Endothelial cell of umbilical vein (primary cell): ENCODE data around the gene PPIE.
A peak's percentile ranks its signal among the peaks of the same experiment; 100 is the strongest.

ENCODE experiments used
- EZH2 ChIP-seq: IDR thresholded peaks from 2 replicates; pipeline ENCODE4 v1.6.1; 2012; ENCODE audit warnings: borderline replicate concordance, low read depth, mild to moderate bottlenecking, moderate library complexity, low read length, inconsistent platforms; ENCODE audit not compliant: severe bottlenecking
- JUN ChIP-seq: IDR thresholded peaks from 2 replicates; pipeline ENCODE4 v1.6.1; 2011; ENCODE audit warnings: borderline replicate concordance, low read depth; ENCODE audit not compliant: insufficient read length, insufficient read depth
- MYC ChIP-seq: IDR thresholded peaks from one replicate; pipeline ENCODE4 v1.6.1; 2011; ENCODE audit warnings: mild to moderate bottlenecking, low read depth, low read length
- POLR2A ChIP-seq: IDR thresholded peaks from 2 replicates; pipeline ENCODE4 v1.6.1; 2012; ENCODE audit warnings: low read depth, mild to moderate bottlenecking, control low read depth, low read length
- POLR2AphosphoS5 ChIP-seq: IDR thresholded peaks from 2 replicates; pipeline ENCODE4 v1.6.1; 2012; ENCODE audit warnings: low read depth, mild to moderate bottlenecking, control low read depth, low read length, moderate library complexity; ENCODE audit not compliant: insufficient read depth
- TF ChIP-seq, protein P1 (sequence below), 2 donors: IDR thresholded peaks; 1 replicate in 1 of 2; 2 replicates in 1 of 2; pipeline ENCODE4 v1.5.1; 2011; ENCODE audit warnings: low read length in 2 of 2, mild to moderate bottlenecking in 2 of 2, moderate library complexity in 2 of 2, control low read depth in 1 of 2, inconsistent platforms in 1 of 2, low read depth in 1 of 2; ENCODE audit not compliant: insufficient read depth in 1 of 2; ENCODE audit errors: extremely low read depth in 1 of 2
- TF ChIP-seq, protein P2 (sequence below): IDR thresholded peaks from 2 replicates; pipeline ENCODE4 v1.6.1; 2011; ENCODE audit not compliant: insufficient read depth, insufficient read length

DNA sequence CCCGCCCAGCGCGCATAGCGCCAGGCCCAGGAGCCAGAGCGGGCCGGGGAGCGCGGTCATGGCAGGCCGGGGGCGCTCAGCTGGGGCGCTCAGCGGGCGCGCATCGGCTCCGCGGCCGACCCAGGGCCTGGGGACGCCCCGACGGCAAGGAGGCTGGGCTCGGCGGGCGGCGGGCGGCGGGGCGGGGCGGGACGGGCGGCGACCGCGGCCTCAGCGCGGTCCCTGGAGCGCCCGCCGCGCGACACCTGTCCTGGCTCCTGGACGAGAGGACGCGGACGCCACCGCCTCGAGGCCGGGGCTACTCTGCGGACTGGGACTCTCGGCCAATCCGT is 49.7 kb downstream of the PPIE start:
- TF ChIP-seq EZH2 (peak; percentile 59), MYC (no peak), POLR2AphosphoS5 (no peak), POLR2A (no peak), JUN (no peak)
- TF ChIP-seq, protein P1, sequence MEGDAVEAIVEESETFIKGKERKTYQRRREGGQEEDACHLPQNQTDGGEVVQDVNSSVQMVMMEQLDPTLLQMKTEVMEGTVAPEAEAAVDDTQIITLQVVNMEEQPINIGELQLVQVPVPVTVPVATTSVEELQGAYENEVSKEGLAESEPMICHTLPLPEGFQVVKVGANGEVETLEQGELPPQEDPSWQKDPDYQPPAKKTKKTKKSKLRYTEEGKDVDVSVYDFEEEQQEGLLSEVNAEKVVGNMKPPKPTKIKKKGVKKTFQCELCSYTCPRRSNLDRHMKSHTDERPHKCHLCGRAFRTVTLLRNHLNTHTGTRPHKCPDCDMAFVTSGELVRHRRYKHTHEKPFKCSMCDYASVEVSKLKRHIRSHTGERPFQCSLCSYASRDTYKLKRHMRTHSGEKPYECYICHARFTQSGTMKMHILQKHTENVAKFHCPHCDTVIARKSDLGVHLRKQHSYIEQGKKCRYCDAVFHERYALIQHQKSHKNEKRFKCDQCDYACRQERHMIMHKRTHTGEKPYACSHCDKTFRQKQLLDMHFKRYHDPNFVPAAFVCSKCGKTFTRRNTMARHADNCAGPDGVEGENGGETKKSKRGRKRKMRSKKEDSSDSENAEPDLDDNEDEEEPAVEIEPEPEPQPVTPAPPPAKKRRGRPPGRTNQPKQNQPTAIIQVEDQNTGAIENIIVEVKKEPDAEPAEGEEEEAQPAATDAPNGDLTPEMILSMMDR (IDR thresholded peaks at IDR 0.05; ENCODE audit: extremely low read depth in 1 of 2, insufficient read depth in 1 of 2, low read depth in 1 of 2, low read length in 2 of 2), result no peak
- TF ChIP-seq, protein P2, sequence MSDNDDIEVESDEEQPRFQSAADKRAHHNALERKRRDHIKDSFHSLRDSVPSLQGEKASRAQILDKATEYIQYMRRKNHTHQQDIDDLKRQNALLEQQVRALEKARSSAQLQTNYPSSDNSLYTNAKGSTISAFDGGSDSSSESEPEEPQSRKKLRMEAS, result no peak
